ENCODE results near the gene SLU7. TPM values are rescaled to one million over a fixed set of nuclear protein-coding genes. Genes with fewer than 3 reads are reported as not detected.
A peak's percentile ranks its signal among the peaks of the same experiment; 100 is the strongest.

SLU7 gene
- total RNA-seq, 4 donors from 2014 or later, result 43.5 to 82.0 (median 69.5) TPM

DNA sequence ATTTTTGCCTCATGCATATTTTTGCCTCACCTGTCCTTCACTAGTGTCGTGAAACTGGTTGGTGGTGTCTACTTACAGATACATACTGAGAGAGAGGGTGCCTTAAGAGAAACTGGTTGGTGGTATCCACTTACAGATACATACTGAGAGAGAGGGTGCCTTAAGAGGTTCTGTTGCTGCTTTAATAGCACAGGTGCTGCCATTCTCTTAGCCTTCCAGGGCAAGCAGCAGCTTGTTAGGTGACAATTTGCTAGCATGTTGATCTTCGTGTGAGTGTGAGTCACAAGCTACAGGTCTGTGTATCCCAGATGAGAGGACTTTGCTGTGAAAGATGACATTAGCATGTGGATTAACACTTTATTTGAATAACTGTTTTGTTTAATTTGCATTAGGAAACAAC, 4.2 kb upstream of the SLU7 start:
- Histone ChIP-seq H3K27me3 (no peaks in the 10 kb centered on the region), H3K36me3 (no peaks in the 10 kb centered on the region), H3K9me3 (no peaks in the 10 kb centered on the region), H3K4me1 (peaks cover 7 to 25% (median 20%) of the 10 kb centered on the region in 4 donors), H3K4me3 (no peak overlapping the region), H3K27ac (replicated peaks in 1 of 4) (no peak overlapping the region)
- TF ChIP-seq POLR2AphosphoS5 (IDR thresholded peaks at IDR 0.05), result no peak
- TF ChIP-seq POLR2A (IDR thresholded peaks at IDR 0.05; ENCODE audit: low read depth), result no peak
- TF ChIP-seq EP300 (IDR thresholded peaks at IDR 0.05), result no peak
- TF ChIP-seq, protein P1, sequence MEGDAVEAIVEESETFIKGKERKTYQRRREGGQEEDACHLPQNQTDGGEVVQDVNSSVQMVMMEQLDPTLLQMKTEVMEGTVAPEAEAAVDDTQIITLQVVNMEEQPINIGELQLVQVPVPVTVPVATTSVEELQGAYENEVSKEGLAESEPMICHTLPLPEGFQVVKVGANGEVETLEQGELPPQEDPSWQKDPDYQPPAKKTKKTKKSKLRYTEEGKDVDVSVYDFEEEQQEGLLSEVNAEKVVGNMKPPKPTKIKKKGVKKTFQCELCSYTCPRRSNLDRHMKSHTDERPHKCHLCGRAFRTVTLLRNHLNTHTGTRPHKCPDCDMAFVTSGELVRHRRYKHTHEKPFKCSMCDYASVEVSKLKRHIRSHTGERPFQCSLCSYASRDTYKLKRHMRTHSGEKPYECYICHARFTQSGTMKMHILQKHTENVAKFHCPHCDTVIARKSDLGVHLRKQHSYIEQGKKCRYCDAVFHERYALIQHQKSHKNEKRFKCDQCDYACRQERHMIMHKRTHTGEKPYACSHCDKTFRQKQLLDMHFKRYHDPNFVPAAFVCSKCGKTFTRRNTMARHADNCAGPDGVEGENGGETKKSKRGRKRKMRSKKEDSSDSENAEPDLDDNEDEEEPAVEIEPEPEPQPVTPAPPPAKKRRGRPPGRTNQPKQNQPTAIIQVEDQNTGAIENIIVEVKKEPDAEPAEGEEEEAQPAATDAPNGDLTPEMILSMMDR (IDR thresholded peaks at IDR 0.05), result no peak
- no peak for DNase-seq (ENCODE audit: extremely low spot score)
- intact Hi-C loops (cut with DNase I), result no loop called here
- WGBS, result 63% methylated on average over 2 of the region's 2 CpGs

DNA sequence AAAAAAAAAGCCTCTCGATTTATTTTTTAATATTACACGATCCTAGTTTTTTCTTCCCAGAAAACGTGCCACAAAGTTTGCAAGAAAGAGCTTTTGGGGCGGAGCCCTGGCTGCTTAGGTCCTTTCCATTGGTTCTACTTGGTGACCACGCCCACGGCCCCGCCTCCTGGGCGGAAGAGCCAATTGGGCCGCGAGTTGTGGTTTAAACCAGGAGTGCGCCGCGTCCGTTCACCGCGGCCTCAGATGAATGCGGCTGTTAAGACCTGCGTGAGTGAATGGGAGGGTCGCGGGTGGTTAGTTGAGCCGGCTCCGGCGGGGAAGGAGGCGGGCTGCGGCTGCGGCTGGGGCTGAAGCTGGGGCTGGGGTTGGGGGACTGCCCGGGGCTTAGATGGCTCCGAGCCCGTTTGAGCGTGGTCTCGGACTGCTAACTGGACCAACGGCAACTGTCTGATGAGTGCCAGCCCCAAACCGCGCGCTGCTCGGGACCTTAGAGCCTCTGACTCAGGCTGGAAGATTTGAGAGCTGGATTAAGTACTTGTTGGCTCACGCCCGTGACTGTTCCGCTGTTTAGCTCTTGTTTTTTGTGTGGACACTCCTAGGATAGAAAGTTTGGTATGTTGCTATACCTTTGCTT, 2.9 kb upstream of the SLU7 start, which contains the start of gene PTTG1:
TSS of gene PTTG1 (plus strand) at position 231 of the 634 bp plus-strand sequence. CDS start 458 bp downstream, outside the sequence.
- no peaks in the 10 kb centered on the region for H3K27me3 ChIP-seq
- H3K4me3 ChIP-seq, result peak within 1 kb of the TSS; percentile 61 to 84 (median 70)
- intact Hi-C loops (cut with DNase I), result no loop called here
- no peaks in the 10 kb centered on the region for H3K36me3 ChIP-seq
- H3K27ac ChIP-seq (replicated peaks in 1 of 4), result peak within 1 kb of the TSS; percentile 70 to 85 (median 80)
- TF ChIP-seq EP300 (IDR thresholded peaks at IDR 0.05), result no peak
- TF ChIP-seq POLR2AphosphoS5 (IDR thresholded peaks at IDR 0.05), result peak in 1 of 2 donors; percentile 83
- peak; percentile 99 for DNase-seq (ENCODE audit: extremely low spot score)
- H3K9me3 ChIP-seq, result no peaks in the 10 kb centered on the region
- under 1% methylated on average over 31 of the region's 39 CpGs for WGBS
- peaks cover 21 to 38% (median 34%) of the 10 kb centered on the region in 4 donors for H3K4me1 ChIP-seq

GRCh38 chr5:160420331-160420610, 1.4 kb upstream of the SLU7 start:
- DNase-seq (ENCODE audit: extremely low spot score), result no peak
- intact Hi-C loops (cut with DNase I), result no loop called here

DNA sequence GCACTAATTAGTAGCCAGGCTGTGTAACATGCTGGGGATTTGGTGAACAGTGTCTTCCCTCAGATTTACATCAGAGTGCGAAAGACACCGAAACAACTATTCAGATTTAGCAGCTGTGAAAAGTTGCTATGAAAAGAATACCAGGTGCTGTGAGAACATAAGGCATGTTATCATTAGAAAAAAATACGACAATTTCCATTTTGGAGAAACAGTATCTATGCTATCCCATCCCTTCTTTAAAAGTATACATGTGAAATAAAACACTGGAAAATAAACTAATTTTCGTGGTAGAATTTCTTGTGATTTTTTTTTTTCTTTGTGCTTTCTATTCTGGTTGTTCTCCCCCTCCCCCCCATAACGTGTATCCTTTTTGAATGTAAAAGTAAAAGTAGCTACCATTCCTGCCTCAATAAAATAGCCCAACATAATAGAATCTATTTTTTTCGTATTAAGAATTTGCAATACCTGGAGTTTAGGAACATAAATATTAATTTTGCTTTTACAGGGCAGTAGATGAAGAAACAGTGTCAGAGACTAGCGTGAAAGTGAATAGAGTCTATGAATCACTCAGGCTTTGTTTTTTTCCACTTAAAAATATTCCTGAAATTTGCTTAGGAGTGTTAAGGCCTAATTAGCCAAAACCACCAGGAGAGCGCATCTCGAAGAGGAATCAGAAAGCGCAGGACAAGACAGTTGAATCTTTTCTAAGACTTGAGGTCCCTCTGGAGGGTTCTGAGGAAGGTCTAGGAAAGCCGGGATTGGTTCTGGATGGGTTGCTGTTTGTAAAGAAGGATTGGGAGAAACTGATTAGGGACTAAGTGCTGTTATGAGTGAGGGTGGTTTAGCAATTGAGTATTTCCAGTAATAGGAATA, 813 bp upstream of the SLU7 start:
- DNase-seq (ENCODE audit: extremely low spot score), result no peak
- peaks cover 4 to 7% (median 4%) of the 10 kb centered on the region in 4 donors for H3K36me3 ChIP-seq
- intact Hi-C loops (cut with DNase I), result no loop called here

More at GRCh38 chr5:160420331-160420610, 1.4 kb upstream of the SLU7 start:
- Histone ChIP-seq H3K36me3 (peaks cover 0 to 2% (median 0%) of the 10 kb centered on the region in 4 donors), H3K27ac (replicated peaks in 1 of 4) (peak overlapping the region in 1 of 4 donors; percentile 83), H3K9me3 (no peaks in the 10 kb centered on the region), H3K4me3 (no peak overlapping the region), H3K27me3 (no peaks in the 10 kb centered on the region), H3K4me1 (peaks cover 22 to 52% (median 43%) of the 10 kb centered on the region in 4 donors)
- TF ChIP-seq POLR2A (IDR thresholded peaks at IDR 0.05; ENCODE audit: low read depth), result no peak
- TF ChIP-seq EP300 (IDR thresholded peaks at IDR 0.05), result no peak
- TF ChIP-seq, protein P1 (IDR thresholded peaks at IDR 0.05), result no peak
- no peak for TF ChIP-seq POLR2AphosphoS5 (IDR thresholded peaks at IDR 0.05)

More for the DNA sequence above, 813 bp upstream of the SLU7 start:
- WGBS, result 40% methylated on average over 11 of the region's 11 CpGs
- peaks cover 22 to 58% (median 45%) of the 10 kb centered on the region in 4 donors for H3K4me1 ChIP-seq
- H3K27ac ChIP-seq (replicated peaks in 1 of 4), result peak overlapping the region; percentile 83 to 90 (median 86)
- H3K27me3 ChIP-seq, result no peaks in the 10 kb centered on the region
- peak overlapping the region; percentile 70 to 85 (median 82) for H3K4me3 ChIP-seq
- H3K9me3 ChIP-seq, result no peaks in the 10 kb centered on the region
- no peak for TF ChIP-seq EP300 (IDR thresholded peaks at IDR 0.05)
- TF ChIP-seq POLR2AphosphoS5 (IDR thresholded peaks at IDR 0.05), result no peak
- TF ChIP-seq, protein P1 (IDR thresholded peaks at IDR 0.05), result no peak
